NCI-H187 (cell line): Measurements from ENCODE around the gene PNPLA7.
"Not testable (repeated sequence)": the region's sequence is repeated elsewhere in the genome, so short reads cannot be mapped to it uniquely, and the experiment has no call there.

Experiments used
- DNase-seq, 2 experiments: peaks; one replicate each; lab custom pipeline; 2025; lab: John Stamatoyannopoulos, UW

Gene PNPLA7

GRCh38 chr9:137550231-137550621 lies at the start of gene PNPLA7:
Gene PNPLA7, minus strand, starts transcription at chr9:137550402. Its CDS starts 205 bp downstream, at chr9:137550197.
- peak; percentile 24 to 47 for DNase-seq

- no peak for DNase-seq
These were observed 48.7 kb upstream of the PNPLA7 start for GRCh38 chr9:137598943-137599342.

- not testable (repeated sequence) for DNase-seq
These were observed 46.4 kb upstream of the PNPLA7 start for GRCh38 chr9:137596577-137596976.

- DNase-seq, result no peak
These were observed 43.0 kb upstream of the PNPLA7 start for GRCh38 chr9:137593176-137593575.

GRCh38 chr9:137592767-137593166 lies 42.6 kb upstream of the PNPLA7 start:
- no peak for DNase-seq

GRCh38 chr9:137590469-137591383 lies 40.5 kb upstream of the PNPLA7 start, which contains the start of gene ZMYND19:
Gene ZMYND19, minus strand, starts transcription at chr9:137590512. Its CDS starts 249 bp downstream, at chr9:137590263.
- DNase-seq, result peak; percentile 36 to 57

GRCh38 chr9:137590123-137590468 lies 39.9 kb upstream of the PNPLA7 start:
- no peak for DNase-seq

GRCh38 chr9:137589441-137590122 lies 39.4 kb upstream of the PNPLA7 start:
- no peak for DNase-seq

GRCh38 chr9:137588891-137589290 lies 38.7 kb upstream of the PNPLA7 start:
- DNase-seq, result no peak

- no peak for DNase-seq
These were observed 38.1 kb upstream of the PNPLA7 start for GRCh38 chr9:137588311-137588710.

GRCh38 chr9:137586854-137587253 lies 36.7 kb upstream of the PNPLA7 start:
- DNase-seq, result no peak

GRCh38 chr9:137583957-137584356 lies 33.8 kb upstream of the PNPLA7 start:
- DNase-seq, result no peak

GRCh38 chr9:137583347-137583746 lies 33.1 kb upstream of the PNPLA7 start:
- DNase-seq, result no peak

GRCh38 chr9:137582286-137582860 lies 32.2 kb upstream of the PNPLA7 start:
- no peak for DNase-seq

- DNase-seq, result no peak
These were observed 31.4 kb upstream of the PNPLA7 start for GRCh38 chr9:137581361-137582285.

- DNase-seq, result no peak
These were observed 30.7 kb upstream of the PNPLA7 start for GRCh38 chr9:137580954-137581322.

GRCh38 chr9:137580209-137580953 lies 30.2 kb upstream of the PNPLA7 start:
- DNase-seq, result no peak

GRCh38 chr9:137579259-137579604 lies 29.0 kb upstream of the PNPLA7 start:
- no peak for DNase-seq

- DNase-seq, result peak; percentile 51 to 82
These were observed 28.5 kb upstream of the PNPLA7 start, which contains the start of gene DPH7 for GRCh38 chr9:137578518-137579258. Gene DPH7, minus strand, starts transcription at chr9:137578925. Its CDS starts 148 bp downstream, at chr9:137578777.

- DNase-seq, result no peak
These were observed 25.7 kb upstream of the PNPLA7 start for GRCh38 chr9:137575716-137576411.
